GM15510 (cell line): ENCODE results near the gene FAM20C.

Experiments
- POLR2A ChIP-seq: IDR thresholded peaks from 3 replicates; pipeline ENCODE4 v1.6.1; 2011; ENCODE audit warnings: borderline replicate concordance; ENCODE audit not compliant: insufficient read length; ENCODE audit errors: extremely low read depth

Gene FAM20C

DNA sequence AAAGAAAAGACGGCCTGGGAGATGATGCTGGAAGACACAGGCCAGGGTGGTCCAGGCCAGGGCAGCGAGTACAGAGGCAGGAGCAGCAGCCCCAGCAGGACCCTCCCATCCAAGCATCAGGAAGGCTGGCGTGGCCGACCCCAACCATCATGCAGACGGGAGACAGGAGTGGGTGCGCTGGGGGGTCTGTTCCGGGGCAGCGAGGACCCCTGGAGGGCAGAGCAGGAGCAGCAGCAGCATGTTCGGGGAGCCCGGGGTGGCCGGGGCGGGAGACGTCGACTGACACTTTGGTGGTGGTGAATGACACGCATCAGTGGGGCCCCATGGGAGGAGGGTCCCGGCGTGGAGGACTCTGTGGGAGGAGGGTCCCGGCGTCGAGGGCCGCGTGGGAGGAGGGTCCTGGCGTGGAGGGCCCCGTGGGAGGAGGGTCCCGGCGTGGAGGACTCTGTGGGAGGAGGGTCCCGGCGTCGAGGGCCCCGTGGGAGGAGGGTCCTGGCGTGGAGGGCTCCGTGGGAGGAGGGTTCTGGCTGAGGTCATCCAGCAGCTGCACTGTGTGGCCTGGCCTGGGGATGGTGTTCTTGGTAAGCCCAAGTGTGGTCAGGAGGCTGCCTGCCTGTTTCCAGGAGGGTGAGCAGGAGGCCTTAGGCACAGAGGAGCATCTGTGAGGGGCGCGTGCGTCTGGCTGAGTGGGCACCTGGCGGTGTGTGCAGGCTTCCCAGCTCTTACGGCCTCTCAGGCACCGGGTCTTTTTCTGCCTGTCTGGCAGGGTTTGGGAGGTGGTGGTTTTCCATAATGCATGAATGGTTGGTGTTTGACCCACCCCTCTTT, 38.9 kb downstream of the FAM20C start:
- no peak for TF ChIP-seq POLR2A

DNA sequence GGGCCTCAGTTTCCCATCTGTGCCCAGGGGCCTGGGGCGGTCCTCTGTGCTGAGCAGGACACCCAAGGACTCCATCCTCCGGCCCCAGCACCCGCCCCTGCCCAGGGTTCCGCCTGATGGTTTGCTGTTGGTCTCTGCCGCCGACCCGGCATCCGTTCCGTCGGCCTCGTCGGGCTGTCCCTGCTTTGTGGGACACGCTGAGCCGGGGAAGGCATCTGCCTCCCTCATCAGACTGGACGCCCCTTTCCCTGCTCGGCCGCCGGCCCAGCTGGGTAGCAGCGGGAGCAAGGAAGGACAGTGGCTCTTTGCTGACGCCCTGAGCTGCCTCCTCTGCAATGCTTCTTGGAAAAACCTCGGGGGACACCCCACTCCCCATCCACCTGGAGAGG, 39.5 kb downstream of the FAM20C start:
- TF ChIP-seq POLR2A, result no peak

DNA sequence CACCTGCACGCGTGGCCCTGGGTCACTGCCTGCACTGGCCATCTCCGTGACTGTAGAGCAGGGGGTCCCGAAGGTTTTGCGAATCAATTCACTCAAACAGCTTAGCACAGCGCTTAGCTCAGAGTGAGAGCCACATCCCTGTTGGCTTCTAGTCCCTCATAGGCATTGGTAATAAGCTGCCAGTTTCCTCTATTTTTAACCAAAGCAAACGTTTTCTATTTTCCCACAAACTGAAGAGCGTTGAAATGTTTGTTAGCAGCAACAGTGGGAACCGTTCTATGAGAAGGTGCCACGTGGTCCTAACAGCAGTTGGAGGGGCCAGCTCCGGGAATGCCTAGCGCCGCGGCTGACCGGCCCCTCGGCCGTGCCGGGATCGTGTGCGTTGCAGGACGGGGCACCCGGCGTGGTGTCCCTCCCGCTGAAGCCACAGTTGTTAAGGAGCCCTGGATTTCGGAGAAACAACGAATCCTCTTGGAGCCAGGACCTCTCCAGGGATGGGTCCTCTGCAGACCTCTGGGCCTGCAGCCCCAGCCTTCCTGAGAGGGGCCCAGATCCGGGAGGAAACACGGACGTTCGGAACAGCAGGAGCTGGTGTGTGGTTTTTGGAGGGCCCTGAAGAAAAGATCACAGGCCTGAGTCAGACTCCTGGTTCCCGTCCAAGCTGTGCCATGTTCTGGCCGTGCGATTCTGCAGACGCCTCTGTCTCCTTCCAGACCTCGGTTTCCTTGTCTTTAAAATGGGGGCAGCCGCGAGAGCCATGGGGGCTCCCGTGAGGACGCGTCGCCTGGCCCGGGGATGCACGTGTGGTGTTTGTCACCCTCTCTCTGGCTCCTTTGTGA, 40.3 kb downstream of the FAM20C start:
- TF ChIP-seq POLR2A, result no peak

DNA sequence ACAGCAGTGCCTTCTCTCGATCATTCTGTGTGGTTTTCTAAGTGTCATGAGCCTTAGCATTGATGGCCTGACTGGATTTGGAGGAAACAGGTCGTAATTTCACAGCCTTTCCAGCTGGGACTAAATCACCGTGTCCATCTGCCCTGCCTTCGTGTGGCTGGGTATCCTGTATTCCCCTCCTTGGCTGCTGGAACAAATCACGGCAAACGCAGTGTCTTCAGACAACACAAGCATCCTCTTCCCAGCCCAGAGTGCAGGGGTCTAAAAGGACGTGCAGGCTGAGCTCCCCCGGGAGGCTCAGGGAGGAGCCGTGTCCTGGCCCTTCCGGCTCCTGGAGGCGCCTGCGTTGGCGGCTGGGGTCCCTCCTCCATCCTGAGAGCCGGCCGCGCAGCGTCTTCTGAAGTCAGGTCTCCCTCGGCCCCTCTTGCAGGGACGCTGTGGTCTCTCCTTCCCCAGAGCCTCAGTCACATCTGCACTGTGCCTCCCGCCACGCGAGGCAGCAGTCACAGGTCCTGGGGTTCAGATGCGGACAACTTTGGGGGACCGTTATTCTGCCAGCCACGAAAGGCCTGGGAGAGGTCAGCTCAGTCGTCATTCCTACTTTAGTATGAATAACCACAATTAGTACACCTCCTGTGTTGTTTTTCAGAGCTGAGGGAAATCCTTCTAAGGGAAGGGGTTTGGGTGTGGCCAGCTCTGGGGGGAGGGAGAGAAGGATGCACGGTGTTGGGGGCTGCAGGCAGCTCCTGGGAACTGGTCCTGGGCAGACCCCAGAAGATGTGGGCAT, 41.1 kb downstream of the FAM20C start:
- no peak for TF ChIP-seq POLR2A

DNA sequence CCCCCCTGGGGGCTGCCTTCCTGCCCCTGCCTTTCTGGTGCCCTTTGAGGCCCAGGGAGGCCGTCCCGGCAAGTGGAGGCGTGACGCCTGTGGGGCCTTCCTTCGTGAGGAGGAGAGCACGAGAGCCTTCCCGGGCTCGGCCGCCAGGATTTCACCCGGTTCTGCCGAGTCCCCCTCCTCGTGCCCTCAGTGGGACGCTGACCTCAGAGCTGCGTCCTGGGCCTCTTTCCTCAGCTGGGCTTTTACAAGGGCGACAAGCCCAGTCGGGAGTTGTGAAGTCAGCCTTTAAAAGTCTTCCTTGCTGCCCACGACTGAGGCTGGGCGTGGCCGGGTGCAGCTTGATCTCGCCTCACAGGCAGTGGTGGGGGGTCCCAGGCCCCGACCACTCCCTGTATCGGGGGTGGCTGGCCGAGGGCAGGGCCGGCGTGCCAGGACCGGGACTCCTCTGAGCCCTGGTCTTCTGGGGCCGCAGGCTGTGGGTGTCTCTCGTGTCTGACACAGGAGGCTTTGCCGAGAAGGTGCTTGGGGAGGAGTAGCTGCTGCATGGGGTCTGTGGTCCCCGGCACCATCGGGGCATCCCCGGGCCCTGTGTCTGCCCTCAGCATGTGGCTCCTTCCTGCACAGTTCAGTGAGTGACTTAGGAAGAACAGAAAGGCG, 41.8 kb downstream of the FAM20C start:
- no peak for TF ChIP-seq POLR2A

DNA sequence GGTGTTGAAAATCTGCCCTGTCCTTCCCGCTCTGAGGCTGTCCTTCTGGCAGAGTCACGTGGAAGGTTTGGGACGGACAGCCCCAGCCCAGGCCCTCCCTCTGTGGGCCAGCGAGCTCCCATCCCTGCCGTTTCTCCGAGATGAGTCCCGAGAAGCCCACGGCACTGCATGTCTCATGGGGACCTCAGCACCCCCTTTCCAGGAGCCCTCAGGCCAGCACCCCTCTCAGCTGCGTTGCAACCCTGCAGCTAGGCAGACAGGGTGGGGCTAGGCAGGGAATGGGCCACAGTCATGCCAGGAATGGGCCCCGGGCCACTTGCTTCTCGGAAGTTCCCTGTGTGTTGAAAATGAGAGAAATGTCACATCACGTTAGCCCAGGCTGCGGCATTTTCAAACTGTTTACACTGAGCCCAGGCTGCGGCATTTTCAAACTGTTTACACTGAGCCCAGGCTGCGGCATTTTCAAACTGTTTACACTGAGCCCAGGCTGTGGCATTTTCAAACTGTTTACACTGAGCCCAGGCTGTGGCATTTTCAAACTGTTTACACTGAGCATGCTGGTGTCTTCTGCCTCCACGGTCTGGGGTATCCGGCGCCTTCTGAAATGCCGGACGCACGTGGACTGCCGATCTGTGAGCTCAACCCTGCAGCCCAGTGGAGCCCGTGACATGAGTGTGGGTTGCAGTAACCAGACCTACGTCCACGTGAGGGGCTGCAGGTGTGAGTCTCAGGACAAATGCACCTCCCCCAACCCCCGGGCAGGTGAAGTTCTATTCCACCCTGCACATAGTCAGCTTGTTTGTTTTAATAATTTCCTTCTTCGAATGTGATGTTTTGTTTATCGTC, 42.6 kb downstream of the FAM20C start:
- no peak for TF ChIP-seq POLR2A

DNA sequence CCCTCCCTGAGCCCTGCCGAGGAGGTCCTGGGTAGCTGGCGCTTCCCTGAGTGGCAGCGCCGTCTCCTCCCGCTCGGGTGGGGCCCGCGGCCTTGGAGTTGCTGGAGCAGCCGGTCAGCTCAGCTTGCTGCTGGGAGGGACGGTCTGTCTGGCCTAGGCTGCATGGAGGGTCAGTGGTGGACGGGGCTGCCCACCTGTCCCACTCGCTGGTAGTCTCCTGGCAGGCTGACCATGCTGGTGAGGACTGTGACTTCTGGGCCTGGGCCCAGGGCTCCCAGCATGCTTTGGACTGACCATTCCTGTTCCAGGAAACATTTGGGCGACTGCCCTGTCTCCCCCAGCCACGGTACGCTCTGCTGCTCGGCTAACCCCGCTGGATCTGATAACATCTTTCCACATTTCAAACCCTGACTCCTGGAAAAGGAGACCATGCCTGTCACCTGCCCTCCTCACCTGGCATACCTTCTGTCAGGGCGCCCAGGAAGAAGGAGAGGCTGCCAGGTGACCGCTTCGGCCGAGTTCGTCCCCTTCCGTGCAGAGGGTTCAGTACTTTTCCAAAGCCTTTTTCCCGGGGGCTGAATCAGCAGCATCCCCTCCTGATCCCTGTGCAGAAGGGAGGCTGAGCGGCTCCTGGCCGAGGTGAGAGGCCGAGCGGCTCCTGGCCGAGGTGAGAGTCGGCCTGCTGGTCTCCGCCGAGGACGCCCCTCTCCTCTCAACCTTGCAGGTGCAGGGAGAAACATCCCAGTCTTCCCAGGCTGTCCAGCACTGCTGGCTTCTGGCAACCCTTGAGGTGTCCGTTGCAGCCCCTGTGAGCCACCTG, 43.4 kb downstream of the FAM20C start:
- no peak for TF ChIP-seq POLR2A

DNA sequence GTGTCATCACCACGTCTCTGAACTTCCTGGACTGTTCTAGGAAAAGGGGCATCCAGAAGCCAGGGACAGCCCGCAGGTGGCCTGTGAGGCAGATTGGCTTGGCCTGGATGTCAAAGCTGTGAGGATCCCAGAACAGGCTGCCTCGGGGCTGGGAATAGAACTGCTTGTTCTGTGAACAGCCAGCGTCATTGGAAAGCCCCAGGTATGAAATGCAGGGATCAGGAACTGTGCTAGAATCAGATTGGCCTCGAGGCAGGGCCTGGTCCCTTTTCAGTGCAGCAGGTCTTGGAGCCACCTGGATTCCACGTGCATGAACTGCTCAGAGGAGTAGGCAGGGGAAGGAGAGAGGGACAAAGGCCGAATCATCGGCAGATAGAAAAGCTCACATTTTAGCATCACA, 44.6 kb downstream of the FAM20C start:
- no peak for TF ChIP-seq POLR2A

DNA sequence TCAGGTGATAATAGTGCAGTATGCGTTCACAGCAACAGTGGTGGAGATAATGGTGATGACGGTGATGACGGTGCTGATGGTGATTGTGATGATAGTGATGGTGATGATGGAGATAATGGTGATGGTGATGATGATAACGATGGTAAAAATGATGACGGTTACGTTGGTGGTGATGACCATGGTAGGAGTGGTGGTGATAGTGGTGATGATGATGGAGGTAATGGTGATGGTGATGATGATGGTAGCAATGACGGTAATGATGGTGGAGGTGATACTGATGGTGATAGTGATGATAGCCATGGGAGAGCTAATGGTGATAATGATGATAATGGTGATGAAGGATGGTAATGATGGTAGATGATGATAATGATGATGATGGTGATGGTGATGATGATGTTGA, 45.0 kb downstream of the FAM20C start:
- no peak for TF ChIP-seq POLR2A

DNA sequence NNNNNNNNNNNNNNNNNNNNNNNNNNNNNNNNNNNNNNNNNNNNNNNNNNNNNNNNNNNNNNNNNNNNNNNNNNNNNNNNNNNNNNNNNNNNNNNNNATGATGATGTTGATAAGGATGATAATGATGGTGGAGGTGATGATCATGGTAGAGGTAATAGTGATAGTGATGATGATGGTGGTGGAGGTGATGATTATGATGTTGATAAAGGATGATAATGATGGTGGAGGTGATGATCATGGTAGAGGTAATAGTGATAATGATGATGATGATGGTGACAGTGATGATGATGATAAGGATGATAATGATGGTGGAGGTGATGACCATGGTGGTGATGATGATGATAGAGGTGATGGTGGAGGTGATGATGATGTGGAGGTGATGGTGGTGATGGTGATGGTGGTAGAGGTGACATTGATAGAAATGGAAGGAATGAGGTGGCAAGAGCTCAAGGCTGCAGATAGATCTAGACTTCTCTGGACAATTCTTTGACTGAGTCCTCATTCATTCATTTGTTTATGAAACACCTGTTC, 47.8 kb downstream of the FAM20C start:
- TF ChIP-seq POLR2A, result no peak

DNA sequence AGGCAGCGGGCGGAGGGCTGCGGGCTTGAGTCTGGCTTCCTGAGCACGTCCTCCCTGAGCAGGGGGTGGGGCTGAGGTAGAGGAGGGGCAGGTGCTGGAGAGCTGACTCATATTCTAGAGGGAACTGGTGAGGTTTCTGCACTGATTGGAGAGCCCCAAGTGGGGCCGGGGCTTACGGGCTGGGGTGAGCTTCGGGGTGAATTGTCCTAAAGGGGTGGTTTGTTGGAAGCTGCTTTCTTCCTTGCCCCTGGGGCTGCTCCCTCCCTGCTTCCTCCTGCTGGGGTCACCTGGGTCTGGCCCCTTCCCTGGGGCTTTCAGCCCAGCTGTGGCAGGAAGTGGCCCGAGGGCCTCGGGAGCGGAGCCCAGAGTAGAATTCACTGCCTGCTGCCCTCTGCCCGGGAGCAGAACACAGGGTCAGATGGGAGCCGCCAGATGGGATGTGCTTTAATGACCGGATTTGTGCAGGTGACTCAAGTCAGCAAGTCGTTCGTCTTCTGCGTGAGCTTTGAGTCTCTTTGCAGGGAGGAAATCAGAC, 48.6 kb downstream of the FAM20C start:
- no peak for TF ChIP-seq POLR2A

DNA sequence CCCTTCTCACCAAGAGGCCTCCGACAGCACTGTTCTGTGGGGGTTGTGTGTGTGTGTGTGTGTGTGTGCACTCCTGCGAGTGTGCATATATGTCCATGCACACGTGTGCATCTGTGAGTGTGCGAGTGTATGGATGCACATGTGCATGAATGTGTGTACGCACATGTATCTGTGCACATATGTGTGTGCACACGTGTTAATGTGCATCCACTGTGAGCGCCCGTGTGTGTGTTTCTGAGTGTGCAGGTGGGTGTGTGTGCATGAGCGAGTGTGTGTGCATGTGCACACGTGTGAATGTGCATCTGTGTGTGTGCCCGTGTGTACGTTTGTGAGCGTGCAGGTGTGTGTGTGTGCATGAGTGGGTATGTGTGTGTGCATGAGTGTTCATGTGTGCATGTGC, 49.1 kb downstream of the FAM20C start:
- TF ChIP-seq POLR2A, result no peak
